Type B pancreatic cell (in vitro differentiated cells): ENCODE data around the gene LRFN2. TPM values are rescaled to one million over a fixed set of nuclear protein-coding genes. Genes with fewer than 3 reads are reported as not detected.

Experiments
- DNase-seq: peaks from one replicate; pipeline ENCODE4 v3.0.0; 2021; ENCODE audit warnings: mixed read lengths; ENCODE audit not compliant: unreplicated experiment; ENCODE audit errors: extremely low spot score
- H3K27ac Mint-ChIP-seq: 2 replicates; pipeline ENCODE4 v1.8.0; 2021; ENCODE audit warnings: mild to moderate bottlenecking, mixed read lengths
- H3K27me3 Mint-ChIP-seq: 2 replicates; pipeline ENCODE4 v1.8.0; 2021; ENCODE audit warnings: mixed read lengths
- H3K36me3 Mint-ChIP-seq: 2 replicates; pipeline ENCODE4 v1.8.0; 2021; ENCODE audit warnings: mixed read lengths
- H3K4me1 Mint-ChIP-seq: one replicate; pipeline ENCODE4 v1.8.0; 2021; ENCODE audit warnings: mixed read lengths; ENCODE audit not compliant: unreplicated experiment
- H3K4me3 Mint-ChIP-seq: 2 replicates; pipeline ENCODE4 v1.8.0; 2021; ENCODE audit warnings: mild to moderate bottlenecking, mixed read lengths
- H3K9me3 Mint-ChIP-seq: 2 replicates; pipeline ENCODE4 v1.8.0; 2021; ENCODE audit warnings: mixed read lengths
- CTCF ChIP-seq: fragments of 200-600 bp; sonication (generic); conservative IDR thresholded peaks from 2 replicates; pipeline ENCODE4 v1.5.0; 2021; ENCODE audit warnings: antibody characterized with exemption, mild to moderate bottlenecking
- long read RNA-seq: library from polyadenylated mRNA; unstranded; transcript quantifications from one replicate; pipeline ENCODE4 v2.0.0, GENCODE V29; 2020
- total RNA-seq: library from RNA; stranded (reverse); gene quantifications from 2 replicates; pipeline ENCODE4 v1.2.1, GENCODE V29; 2021; ENCODE audit warnings: low replicate concordance

Gene LRFN2
- 1.1 and 3.4 TPM in 2 replicates for total RNA-seq
- long read RNA-seq = 0 reads

- Mint-ChIP-seq H3K9me3 (no peaks in the 10 kb centered on the region), H3K4me1 (peaks cover 16% of the 10 kb centered on the region), H3K27ac (peak within 1 kb of the TSS; percentile 79), H3K4me3 (peak within 1 kb of the TSS; percentile 91), H3K27me3 (peaks cover 79% of the 10 kb centered on the region), H3K36me3 (no peaks in the 10 kb centered on the region)
- peak; percentile 79 for TF ChIP-seq CTCF
- DNase-seq = peak; percentile 91
Observed at GRCh38 chr6:40587240-40588069, at the start of gene LRFN2. Gene LRFN2 (minus strand): TSS chr6:40587364.

- Mint-ChIP-seq H3K9me3 (no peaks in the 10 kb centered on the region), H3K27me3 (peaks cover 3% of the 10 kb centered on the region), H3K27ac (no peak overlapping the region), H3K4me1 (peaks cover 30% of the 10 kb centered on the region), H3K36me3 (no peaks in the 10 kb centered on the region), H3K4me3 (no peak overlapping the region)
- no peak for DNase-seq
- no peak for TF ChIP-seq CTCF
Observed at GRCh38 chr6:40634429-40634828, 47.3 kb upstream of the LRFN2 start.

- peaks cover 8% of the 10 kb centered on the region for H3K27me3 Mint-ChIP-seq
- no peak for TF ChIP-seq CTCF
- no peaks in the 10 kb centered on the region for H3K36me3 Mint-ChIP-seq
- no peak for DNase-seq
- H3K27ac Mint-ChIP-seq = peak overlapping the region; percentile 34
- H3K9me3 Mint-ChIP-seq = peaks cover 2% of the 10 kb centered on the region
- peaks cover 30% of the 10 kb centered on the region for H3K4me1 Mint-ChIP-seq
- H3K4me3 Mint-ChIP-seq = no peak overlapping the region
Observed at GRCh38 chr6:40631744-40632143, 44.6 kb upstream of the LRFN2 start.

GRCh38 chr6:40630488-40630887 is 43.3 kb upstream of the LRFN2 start:
- no peak for TF ChIP-seq CTCF
- Mint-ChIP-seq H3K36me3 (no peaks in the 10 kb centered on the region), H3K4me3 (no peak overlapping the region), H3K27me3 (peaks cover 8% of the 10 kb centered on the region), H3K9me3 (peaks cover 5% of the 10 kb centered on the region), H3K4me1 (peaks cover 30% of the 10 kb centered on the region), H3K27ac (peak overlapping the region; percentile 62)
- no peak for DNase-seq

- Mint-ChIP-seq H3K4me3 (peak overlapping the region; percentile 12), H3K27ac (peak overlapping the region; percentile 62), H3K27me3 (peaks cover 8% of the 10 kb centered on the region), H3K9me3 (peaks cover 5% of the 10 kb centered on the region), H3K4me1 (peaks cover 28% of the 10 kb centered on the region), H3K36me3 (no peaks in the 10 kb centered on the region)
- no peak for DNase-seq
- TF ChIP-seq CTCF = no peak
Observed at GRCh38 chr6:40630051-40630450, 42.9 kb upstream of the LRFN2 start.
